ENCODE data around the gene PLA2G2E.

The PLA2G2E gene

DNA sequence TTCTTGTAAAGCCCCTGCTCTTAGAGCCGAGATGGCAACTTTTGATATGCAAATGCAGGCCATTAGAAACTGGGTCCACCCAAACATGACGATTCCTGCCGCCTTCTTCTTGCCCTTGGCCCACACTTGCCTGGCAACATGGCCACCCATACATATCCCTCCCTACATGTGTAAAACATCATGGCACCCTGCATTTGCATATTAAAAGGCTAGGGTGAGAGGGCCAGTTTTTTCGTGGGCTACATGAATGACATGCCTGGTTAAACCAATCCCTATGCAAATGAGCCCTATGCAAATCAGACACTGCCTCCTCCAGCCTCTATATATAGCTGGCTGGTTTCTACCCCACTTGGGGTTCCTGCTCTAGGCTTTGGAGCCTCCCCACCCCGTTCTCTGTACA, 37.2 kb upstream of the PLA2G2E start:
- no peak overlapping the region for H3K4me3 ChIP-seq (replicated peaks; ENCODE audit: low read depth, low read length)
- TF ChIP-seq CTCF (IDR thresholded peaks at IDR 0.05; ENCODE audit: low read depth, low read length, missing control alignments) = no peak
- DNase-seq (ENCODE audit: extremely low read depth, low read depth) = no peak

- H3K4me3 ChIP-seq (replicated peaks; ENCODE audit: low read depth, low read length) = no peak overlapping the region
- no peak for DNase-seq (ENCODE audit: extremely low read depth, low read depth)
- TF ChIP-seq CTCF (IDR thresholded peaks at IDR 0.05; ENCODE audit: low read depth, low read length, missing control alignments) = peak; percentile 18
Measured at GRCh38 chr1:19957779-19958178, 34.4 kb upstream of the PLA2G2E start.

- no peak for DNase-seq (ENCODE audit: extremely low read depth, low read depth)
- no peak overlapping the region for H3K4me3 ChIP-seq (replicated peaks; ENCODE audit: low read depth, low read length)
- no peak for TF ChIP-seq CTCF (IDR thresholded peaks at IDR 0.05; ENCODE audit: low read depth, low read length, missing control alignments)
Measured at GRCh38 chr1:19955534-19956170, 32.2 kb upstream of the PLA2G2E start.

DNA sequence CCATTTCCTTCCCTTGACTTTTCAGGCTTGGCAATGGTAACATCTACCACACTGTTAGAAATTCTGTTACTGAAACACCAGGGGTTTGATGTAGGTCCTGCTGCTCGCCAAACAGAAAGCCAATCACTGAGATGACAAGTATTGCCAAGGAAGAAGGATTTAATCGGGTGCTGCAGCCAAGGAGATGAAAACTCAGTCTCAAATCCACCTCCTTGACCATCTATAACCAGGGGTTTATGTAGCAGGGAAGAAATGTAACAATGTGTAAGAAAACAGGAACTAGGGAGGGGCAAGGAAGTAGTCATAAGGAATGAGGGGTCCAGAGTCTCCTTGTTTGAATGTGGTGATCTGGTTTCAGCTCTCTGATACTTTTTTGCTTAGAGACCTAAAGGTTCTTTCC, 30.6 kb upstream of the PLA2G2E start:
- no peak overlapping the region for H3K4me3 ChIP-seq (replicated peaks; ENCODE audit: low read depth, low read length)
- no peak for DNase-seq (ENCODE audit: extremely low read depth, low read depth)
- no peak for TF ChIP-seq CTCF (IDR thresholded peaks at IDR 0.05; ENCODE audit: low read depth, low read length, missing control alignments)

- DNase-seq (ENCODE audit: extremely low read depth, low read depth) = peak; percentile 41
- TF ChIP-seq CTCF (IDR thresholded peaks at IDR 0.05; ENCODE audit: low read depth, low read length, missing control alignments) = no peak
- no peak overlapping the region for H3K4me3 ChIP-seq (replicated peaks; ENCODE audit: low read depth, low read length)
Measured at GRCh38 chr1:19949016-19949415, 25.6 kb upstream of the PLA2G2E start.

- no peak for TF ChIP-seq CTCF (IDR thresholded peaks at IDR 0.05; ENCODE audit: low read depth, low read length, missing control alignments)
- H3K4me3 ChIP-seq (replicated peaks; ENCODE audit: low read depth, low read length) = no peak overlapping the region
- no peak for DNase-seq (ENCODE audit: extremely low read depth, low read depth)
Measured at GRCh38 chr1:19946971-19947370, 23.6 kb upstream of the PLA2G2E start.

DNA sequence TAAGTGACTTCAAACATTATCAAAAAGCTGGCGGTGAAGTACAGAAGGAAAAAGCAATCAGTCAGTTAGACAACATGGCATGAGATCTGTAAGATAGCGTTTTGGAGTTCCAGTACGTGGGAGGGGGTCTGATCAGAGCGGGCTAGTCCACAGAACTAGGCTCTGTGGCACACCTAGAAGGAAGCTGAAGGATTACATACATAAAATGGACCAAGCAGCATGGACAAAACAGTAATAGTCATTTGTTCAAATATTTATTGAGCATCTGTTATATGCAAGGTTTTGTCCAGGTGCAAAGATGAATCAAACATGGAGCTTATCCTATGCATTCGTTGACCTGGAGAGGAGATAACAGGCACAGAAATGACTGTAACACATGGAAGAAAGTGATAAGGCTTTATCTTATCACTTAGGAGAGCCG, 22.9 kb upstream of the PLA2G2E start:
- no peak overlapping the region for H3K4me3 ChIP-seq (replicated peaks; ENCODE audit: low read depth, low read length)
- TF ChIP-seq CTCF (IDR thresholded peaks at IDR 0.05; ENCODE audit: low read depth, low read length, missing control alignments) = no peak
- no peak for DNase-seq (ENCODE audit: extremely low read depth, low read depth)

Data from HFF-Myc (cell line).